A673 (cell line): ENCODE data around the gene SERINC2. TPM values are rescaled to one million over a fixed set of nuclear protein-coding genes. Genes with fewer than 3 reads are reported as not detected.

Experiments
- BruUV-seq: library from RNA; stranded (reverse); fragments of 400-500 nt; replicated peaks from 2 replicates; lab custom pipeline; 2021; lab: Mats Ljungman, UMichigan
- CTCF ChIA-PET: fragments of 300-600 bp; sonication (Branson Sonifier 250); formaldehyde crosslinking; loops from one replicate; lab custom pipeline; 2022; ENCODE audit warnings: antibody characterized with exemption; lab: Charles Lee
- POLR2A ChIA-PET: fragments of 300-600 bp; sonication (Branson Sonifier 250); formaldehyde crosslinking; loops from one replicate; lab custom pipeline; 2022; ENCODE audit warnings: antibody characterized with exemption; ENCODE audit not compliant: low non-redundant PET; lab: Charles Lee
- DNase-seq: peaks from one replicate; pipeline ENCODE4 v3.0.0-alpha.2; 2015; ENCODE audit warnings: low spot score
- H3K27ac ChIP-seq: fragments of 200-600 bp; sonication (generic); 2 replicates; pipeline ENCODE4 v1.5.1; 2016; ENCODE audit warnings: mixed run types, low read depth, mild to moderate bottlenecking, mixed read lengths, antibody characterized with exemption, low read length; ENCODE audit not compliant: poor library complexity, severe bottlenecking
- H3K27me3 ChIP-seq: fragments of 200-600 bp; sonication (generic); replicated peaks from 2 replicates; pipeline ENCODE4 v1.6.1; 2017; ENCODE audit warnings: mixed run types, low read depth, mild to moderate bottlenecking, mixed read lengths, antibody characterized with exemption, low read length; ENCODE audit not compliant: insufficient read depth, poor library complexity
- H3K36me3 ChIP-seq: fragments of 200-600 bp; sonication (generic); 2 replicates; pipeline ENCODE4 v1.6.1; 2016; ENCODE audit warnings: mixed run types, mild to moderate bottlenecking, mixed read lengths, antibody characterized with exemption, low read length; ENCODE audit not compliant: insufficient read depth, poor library complexity, severe bottlenecking
- H3K4me1 ChIP-seq: fragments of 200-600 bp; sonication (generic); 2 replicates; pipeline ENCODE4 v1.6.1; 2017; ENCODE audit warnings: mixed run types, mild to moderate bottlenecking, mixed read lengths, antibody characterized with exemption, low read length; ENCODE audit not compliant: insufficient read depth, poor library complexity, severe bottlenecking
- H3K4me3 ChIP-seq: fragments of 200-600 bp; sonication (generic); 2 replicates; pipeline ENCODE4 v1.5.1; 2016; ENCODE audit warnings: low read depth, mixed run types, mild to moderate bottlenecking, mixed read lengths, low read length; ENCODE audit not compliant: poor library complexity, severe bottlenecking
- H3K9me3 ChIP-seq: fragments of 200-600 bp; sonication (generic); 2 replicates; pipeline ENCODE4 v1.6.1; 2016; ENCODE audit warnings: mixed run types, low read depth, mild to moderate bottlenecking, mixed read lengths, antibody characterized with exemption, low read length; ENCODE audit not compliant: poor library complexity, severe bottlenecking
- CTCF ChIP-seq: fragments of 300-800, 200-600 bp; sonication (generic); conservative IDR thresholded peaks from 2 replicates; pipeline ENCODE4 v1.5.1; 2017; ENCODE audit warnings: low read depth, mild to moderate bottlenecking, antibody characterized with exemption, low read length, moderate library complexity, mixed read lengths
- EZH2 ChIP-seq: fragments of 200-600 bp; sonication (generic); IDR thresholded peaks from 2 replicates; pipeline ENCODE4 v1.6.1; 2017; ENCODE audit warnings: borderline replicate concordance, low read depth, mild to moderate bottlenecking, mixed read lengths, antibody characterized with exemption, low read length; ENCODE audit not compliant: poor library complexity, severe bottlenecking
- intact Hi-C: fragments of 100-400 bp; cut with micrococcal nuclease; formaldehyde crosslinking; loops from one replicate; pipeline ENCODE4 v1.10.0; 2022; ENCODE audit not compliant: unreplicated experiment
- total RNA-seq: library from RNA; stranded (reverse); gene quantifications from 2 replicates; pipeline ENCODE4 v1.2.3, GENCODE V29; 2021

Gene SERINC2
- total RNA-seq, 1 experiment from 2014 or later: 0.30 TPM

GRCh38 chr1:31425301-31426081, 12.5 kb downstream of the SERINC2 start:
- Histone ChIP-seq H3K4me1 (no peaks in the 10 kb centered on the region), H3K4me3 (no peak overlapping the region), H3K9me3 (no peaks in the 10 kb centered on the region), H3K27ac (no peak overlapping the region), H3K36me3 (no peaks in the 10 kb centered on the region), H3K27me3 (no peaks in the 10 kb centered on the region)
- BruUV-seq: no TSS peak
- DNase-seq: no peak
- TF ChIP-seq EZH2 (no peak), CTCF (no peak)
- intact Hi-C loops: no loop called here
- ChIA-PET CTCF (interaction anchor here (0.5 kb wide), 1 partner anchor 32 kb away, joined by 3 read pairs; no protein-coding TSS in a partner anchor), POLR2A (no interaction called here)

- Histone ChIP-seq H3K27ac (no peak overlapping the region), H3K36me3 (no peaks in the 10 kb centered on the region), H3K27me3 (no peaks in the 10 kb centered on the region), H3K4me3 (no peak overlapping the region), H3K4me1 (no peaks in the 10 kb centered on the region), H3K9me3 (no peaks in the 10 kb centered on the region)
- ChIA-PET CTCF (interaction anchor here (0.5 kb wide), 1 partner anchor 33 kb away, joined by 3 read pairs; no protein-coding TSS in a partner anchor), POLR2A (no interaction called here)
- intact Hi-C loops: no loop called here
- DNase-seq: no peak
- no TSS peak for BruUV-seq
- TF ChIP-seq CTCF (no peak), EZH2 (no peak)
These were observed 13.4 kb downstream of the SERINC2 start for GRCh38 chr1:31426249-31426922.

GRCh38 chr1:31427322-31427721, 14.3 kb downstream of the SERINC2 start:
- BruUV-seq: no TSS peak
- POLR2A ChIA-PET: no interaction called here
- no peak overlapping the region for H3K4me3 ChIP-seq
- intact Hi-C loops: no loop called here
- CTCF ChIA-PET: no interaction called here
- H3K27ac ChIP-seq: no peak overlapping the region
- no peaks in the 10 kb centered on the region for H3K36me3 ChIP-seq
- TF ChIP-seq CTCF (no peak), EZH2 (no peak)
- H3K27me3 ChIP-seq: no peaks in the 10 kb centered on the region
- no peaks in the 10 kb centered on the region for H3K9me3 ChIP-seq
- no peaks in the 10 kb centered on the region for H3K4me1 ChIP-seq
- no peak for DNase-seq
